Upper lobe of right lung (tissue), 1 donor: ENCODE measurements around the gene DYNLRB2. TPM values are rescaled to one million over a fixed set of nuclear protein-coding genes. Genes with fewer than 3 reads are reported as not detected.
A peak's percentile ranks its signal among the peaks of the same experiment; 100 is the strongest.

Experiments
- ATAC-seq: fragments of 200-7000 bp; cut with Tn5 transposase; one replicate; pipeline ENCODE4 v1.9.1; 2020; ENCODE audit warnings: mild to moderate bottlenecking, moderate library complexity
- DNase-seq: peaks from one replicate; pipeline ENCODE4 v3.0.0-alpha.2; 2020
- H3K27ac ChIP-seq: fragments of 200-600 bp; one replicate; pipeline ENCODE4 v1.8.0; 2022
- H3K27me3 ChIP-seq: fragments of 200-600 bp; one replicate; pipeline ENCODE4 v1.8.0; 2022; ENCODE audit warnings: mild to moderate bottlenecking
- H3K36me3 ChIP-seq: fragments of 200-600 bp; one replicate; pipeline ENCODE4 v1.8.0; 2022
- H3K4me1 ChIP-seq: fragments of 200-600 bp; one replicate; pipeline ENCODE4 v1.8.0; 2022
- H3K4me3 ChIP-seq: fragments of 200-600 bp; one replicate; pipeline ENCODE4 v1.8.0; 2022; ENCODE audit warnings: mild to moderate bottlenecking
- H3K9me3 ChIP-seq: fragments of 200-600 bp; one replicate; pipeline ENCODE4 v1.8.0; 2022
- CTCF ChIP-seq: fragments of 200-600 bp; IDR thresholded peaks from one replicate; pipeline ENCODE4 v1.8.0; 2022; ENCODE audit warnings: antibody characterized with exemption
- intact Hi-C: fragments of 100-400 bp; cut with DNase I; formaldehyde crosslinking; loops from one replicate; pipeline ENCODE4 v1.11.0; 2022
- total RNA-seq: library from RNA; stranded (reverse); fragmentation: NEBNext Ultra II Directional; extraction: Animal tissue kit (Norgen Biotek cat#: 25700); gene quantifications from one replicate; pipeline ENCODE4 v1.2.1, GENCODE V29; 2021
- donor health status: DM: no; HTN: yes; CAD: no; lungs with severe emphysema.

Gene DYNLRB2
- total RNA-seq, 1 donor from 2014 or later, result not detected

- TF ChIP-seq CTCF, result no peak
- Histone ChIP-seq H3K27me3 (peaks cover 11% of the 10 kb centered on the region), H3K9me3 (no peaks in the 10 kb centered on the region), H3K36me3 (no peaks in the 10 kb centered on the region), H3K4me1 (no peaks in the 10 kb centered on the region), H3K4me3 (peak overlapping the region; percentile 65), H3K27ac (peak overlapping the region; percentile 81)
- DNase-seq (no peak), ATAC-seq (no peak)
- intact Hi-C loops, result no loop called here
Observed at GRCh38 chr16:80541306-80541694, 507 bp downstream of the DYNLRB2 start.

GRCh38 chr16:80543162-80543561, 2.4 kb downstream of the DYNLRB2 start:
- no peak for TF ChIP-seq CTCF

DNA sequence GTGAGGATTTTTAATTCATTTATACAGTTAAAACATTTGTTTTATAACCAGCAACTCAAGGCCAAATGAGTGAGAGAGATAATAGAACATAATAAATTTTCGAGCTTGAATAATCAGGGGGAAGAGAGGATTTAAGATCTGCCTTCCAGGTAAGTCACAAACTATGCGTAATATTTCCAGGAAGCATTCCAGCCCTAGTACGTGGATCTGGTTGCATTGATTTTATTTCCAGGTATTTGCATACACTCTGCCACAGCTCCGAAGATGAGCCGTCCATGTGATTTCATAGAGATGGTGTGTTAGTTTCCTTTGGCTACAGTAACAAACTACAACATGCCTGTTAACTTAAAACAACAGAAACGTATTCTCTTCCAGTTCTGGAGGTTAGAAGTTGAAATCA, 3.5 kb downstream of the DYNLRB2 start:
- Histone ChIP-seq H3K9me3 (no peaks in the 10 kb centered on the region), H3K27me3 (no peaks in the 10 kb centered on the region), H3K27ac (no peak overlapping the region), H3K4me3 (no peak overlapping the region), H3K36me3 (no peaks in the 10 kb centered on the region), H3K4me1 (no peaks in the 10 kb centered on the region)
- ATAC-seq, result no peak
- no peak for DNase-seq
- intact Hi-C loops, result no loop called here
- TF ChIP-seq CTCF, result no peak

More at GRCh38 chr16:80543162-80543561, 2.4 kb downstream of the DYNLRB2 start:
- DNase-seq (no peak), ATAC-seq (no peak)
- intact Hi-C loops, result no loop called here
- Histone ChIP-seq H3K9me3 (no peaks in the 10 kb centered on the region), H3K27ac (no peak overlapping the region), H3K4me1 (no peaks in the 10 kb centered on the region), H3K27me3 (no peaks in the 10 kb centered on the region), H3K36me3 (no peaks in the 10 kb centered on the region), H3K4me3 (no peak overlapping the region)

- H3K27me3 ChIP-seq, result no peaks in the 10 kb centered on the region
- intact Hi-C loops, result no loop called here
Observed at GRCh38 chr16:80546249-80546648, 5.5 kb downstream of the DYNLRB2 start.

GRCh38 chr16:80547145-80547544, 6.4 kb downstream of the DYNLRB2 start:
- Histone ChIP-seq H3K4me1 (no peaks in the 10 kb centered on the region), H3K4me3 (no peak overlapping the region), H3K27me3 (no peaks in the 10 kb centered on the region), H3K36me3 (no peaks in the 10 kb centered on the region), H3K9me3 (no peaks in the 10 kb centered on the region), H3K27ac (no peak overlapping the region)
- intact Hi-C loops, result no loop called here
- DNase-seq, result no peak
- no peak for TF ChIP-seq CTCF
- no peak for ATAC-seq

More at GRCh38 chr16:80546249-80546648, 5.5 kb downstream of the DYNLRB2 start:
- no peak for ATAC-seq
- Histone ChIP-seq H3K4me3 (no peak overlapping the region), H3K9me3 (no peaks in the 10 kb centered on the region), H3K36me3 (no peaks in the 10 kb centered on the region), H3K4me1 (no peaks in the 10 kb centered on the region), H3K27ac (no peak overlapping the region)
- TF ChIP-seq CTCF, result no peak
- DNase-seq, result no peak

DNA sequence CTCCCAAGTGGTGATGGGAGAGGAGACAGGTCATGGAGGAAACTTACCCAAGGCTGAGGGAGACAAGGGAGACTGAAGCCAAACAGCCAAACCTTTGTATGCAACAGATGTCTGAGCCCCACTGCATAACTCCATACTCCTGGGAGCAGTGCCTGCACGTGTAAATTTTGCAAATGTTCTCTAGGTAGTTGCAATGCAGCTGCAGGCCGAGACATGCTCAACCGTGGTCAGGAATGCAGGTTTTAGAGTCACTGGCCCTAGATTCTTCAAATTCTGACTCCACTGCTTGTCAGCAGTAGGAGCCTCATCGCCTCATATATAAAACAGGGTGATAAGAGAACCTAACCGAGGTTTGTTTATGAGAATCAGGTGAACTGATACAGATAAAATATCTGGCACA, 11.5 kb downstream of the DYNLRB2 start:
- ATAC-seq, result no peak
- Histone ChIP-seq H3K4me1 (no peaks in the 10 kb centered on the region), H3K4me3 (no peak overlapping the region), H3K36me3 (no peaks in the 10 kb centered on the region), H3K9me3 (no peaks in the 10 kb centered on the region), H3K27me3 (no peaks in the 10 kb centered on the region), H3K27ac (no peak overlapping the region)
- intact Hi-C loops, result no loop called here
- no peak for DNase-seq
- no peak for TF ChIP-seq CTCF
